NCI-H1930 (cell line): ENCODE results near the gene DEF6.

ENCODE experiments used
- DNase-seq, 2 experiments: peaks; one replicate each; lab custom pipeline; 2025; lab: John Stamatoyannopoulos, UW

The DEF6 gene

GRCh38 chr6:35297601-35298481 lies at the start of gene DEF6:
Gene DEF6 (plus strand): TSS chr6:35297818. CDS start chr6:35297857, 39 bp downstream.
- DNase-seq = peak; percentile 40 to 50

GRCh38 chr6:35248300-35248699 lies 49.3 kb upstream of the DEF6 start:
- no peak for DNase-seq

GRCh38 chr6:35248965-35249364 lies 48.7 kb upstream of the DEF6 start:
- no peak for DNase-seq

GRCh38 chr6:35251949-35252348 lies 45.7 kb upstream of the DEF6 start:
- no peak for DNase-seq

GRCh38 chr6:35253249-35253648 lies 44.4 kb upstream of the DEF6 start:
- no peak for DNase-seq

GRCh38 chr6:35258336-35258735 lies 39.3 kb upstream of the DEF6 start:
- DNase-seq = no peak

- DNase-seq = peak; percentile 45 to 51
These were observed 38.8 kb upstream of the DEF6 start for GRCh38 chr6:35258858-35259193.

- DNase-seq = peak; percentile 94 to 96
These were observed 38.2 kb upstream of the DEF6 start, which contains the start of gene ZNF76 for GRCh38 chr6:35259194-35259947. Gene ZNF76 (plus strand): TSS chr6:35259735. CDS start chr6:35281152, 21,417 bp downstream.

- DNase-seq = peak in 1 of 2 experiments; percentile 40
These were observed 37.5 kb upstream of the DEF6 start for GRCh38 chr6:35259948-35260590.

- DNase-seq = no peak
These were observed 36.7 kb upstream of the DEF6 start for GRCh38 chr6:35260591-35261570.

- no peak for DNase-seq
These were observed 35.0 kb upstream of the DEF6 start for GRCh38 chr6:35262596-35262995.

- no peak for DNase-seq
These were observed 32.9 kb upstream of the DEF6 start for GRCh38 chr6:35264550-35265274.

GRCh38 chr6:35265523-35265922 lies 32.1 kb upstream of the DEF6 start:
- no peak for DNase-seq

GRCh38 chr6:35267446-35267845 lies 30.2 kb upstream of the DEF6 start:
- DNase-seq = no peak

GRCh38 chr6:35267897-35268296 lies 29.7 kb upstream of the DEF6 start:
- DNase-seq = no peak

- DNase-seq = no peak
These were observed 25.6 kb upstream of the DEF6 start for GRCh38 chr6:35272005-35272404.

- no peak for DNase-seq
These were observed 23.6 kb upstream of the DEF6 start for GRCh38 chr6:35273822-35274559.

- DNase-seq = no peak
These were observed 21.8 kb upstream of the DEF6 start for GRCh38 chr6:35275744-35276260.

GRCh38 chr6:35278708-35279107 lies 18.9 kb upstream of the DEF6 start:
- no peak for DNase-seq

- no peak for DNase-seq
These were observed 16.7 kb upstream of the DEF6 start for GRCh38 chr6:35280903-35281302.
